Osteoblast (primary cell): ENCODE measurements around the gene CACNA2D3. TPM values are rescaled to one million over a fixed set of nuclear protein-coding genes. Genes with fewer than 3 reads are reported as not detected.

ENCODE experiments used
- DNase-seq: peaks from one replicate; pipeline ENCODE4 v3.0.0; 2011; ENCODE audit warnings: low spot score, mixed read lengths; ENCODE audit not compliant: insufficient read length; ENCODE audit errors: missing footprints
- H2AFZ ChIP-seq: 2 replicates; pipeline ENCODE4 v1.6.0; 2011; ENCODE audit warnings: mild to moderate bottlenecking, low read length
- H3K27ac ChIP-seq: 2 replicates; pipeline ENCODE4 v1.5.1; 2011; ENCODE audit warnings: mild to moderate bottlenecking, low read depth, low read length, moderate library complexity
- H3K27me3 ChIP-seq: 2 replicates; pipeline ENCODE4 v1.6.0; 2012; ENCODE audit warnings: mild to moderate bottlenecking, control low read depth, inconsistent platforms, low read length, moderate library complexity; ENCODE audit not compliant: insufficient read depth
- H3K36me3 ChIP-seq: 2 replicates; pipeline ENCODE4 v1.5.1; 2011; ENCODE audit warnings: mild to moderate bottlenecking, low read length, control low read depth, moderate library complexity; ENCODE audit not compliant: insufficient read depth
- H3K4me1 ChIP-seq: 2 replicates; pipeline ENCODE4 v1.5.1; 2011; ENCODE audit warnings: mild to moderate bottlenecking, low read length, control low read depth, moderate library complexity; ENCODE audit not compliant: insufficient read depth
- H3K4me2 ChIP-seq: 2 replicates; pipeline ENCODE4 v1.6.0; 2011; ENCODE audit warnings: mild to moderate bottlenecking, low read length; ENCODE audit not compliant: insufficient read depth
- H3K4me3 ChIP-seq: fragments of 200-600 bp; sonication (generic); 3 replicates; pipeline ENCODE4 v1.5.1; 2012; ENCODE audit warnings: mild to moderate bottlenecking, low read length, inconsistent platforms; ENCODE audit not compliant: insufficient read depth
- H3K79me2 ChIP-seq: 2 replicates; pipeline ENCODE4 v1.6.0; 2012; ENCODE audit warnings: mild to moderate bottlenecking, low read length, control low read depth, inconsistent platforms; ENCODE audit not compliant: insufficient read depth
- H3K9me3 ChIP-seq: 2 replicates; pipeline ENCODE4 v1.5.1; 2011; ENCODE audit warnings: low read depth, low read length, control low read depth
- H4K20me1 ChIP-seq: 2 replicates; pipeline ENCODE4 v1.6.0; 2012; ENCODE audit warnings: mild to moderate bottlenecking, low read length, control low read depth; ENCODE audit not compliant: insufficient read depth
- CTCF ChIP-seq: IDR thresholded peaks from 2 replicates; pipeline ENCODE4 v1.5.1; 2011; ENCODE audit warnings: mild to moderate bottlenecking, low read depth, low read length, moderate library complexity; ENCODE audit errors: extremely low read depth
- total RNA-seq: library from RNA; depleted of rRNA; stranded (reverse); fragments of >200 nt; gene quantifications from 2 replicates; pipeline ENCODE4 v1.2.3, GENCODE V29; 2012

CACNA2D3 gene
- total RNA-seq, 1 donor: 0.36 TPM

GRCh38 chr3:54845551-54845950 is 723.2 kb downstream of the CACNA2D3 start:
- Histone ChIP-seq H3K36me3 (no peaks in the 10 kb centered on the region), H3K27me3 (peaks cover 15% of the 10 kb centered on the region), H2AFZ (no peak overlapping the region), H3K9me3 (no peaks in the 10 kb centered on the region), H4K20me1 (no peaks in the 10 kb centered on the region), H3K27ac (no peak overlapping the region), H3K79me2 (no peaks in the 10 kb centered on the region), H3K4me3 (no peak overlapping the region), H3K4me1 (no peaks in the 10 kb centered on the region), H3K4me2 (no peak overlapping the region)
- no peak for TF ChIP-seq CTCF
- DNase-seq: no peak

GRCh38 chr3:54846119-54846518 is 723.8 kb downstream of the CACNA2D3 start:
- Histone ChIP-seq H3K79me2 (no peaks in the 10 kb centered on the region), H3K27ac (no peak overlapping the region), H3K4me2 (no peak overlapping the region), H3K4me1 (no peaks in the 10 kb centered on the region), H3K9me3 (no peaks in the 10 kb centered on the region), H3K27me3 (peaks cover 15% of the 10 kb centered on the region), H3K4me3 (no peak overlapping the region), H4K20me1 (no peaks in the 10 kb centered on the region), H2AFZ (no peak overlapping the region), H3K36me3 (no peaks in the 10 kb centered on the region)
- no peak for TF ChIP-seq CTCF
- no peak for DNase-seq

- Histone ChIP-seq H3K4me1 (no peaks in the 10 kb centered on the region), H4K20me1 (no peaks in the 10 kb centered on the region), H3K79me2 (no peaks in the 10 kb centered on the region), H3K36me3 (no peaks in the 10 kb centered on the region), H3K27me3 (peaks cover 15% of the 10 kb centered on the region), H3K27ac (no peak overlapping the region), H3K9me3 (no peaks in the 10 kb centered on the region), H3K4me3 (no peak overlapping the region), H3K4me2 (no peak overlapping the region), H2AFZ (no peak overlapping the region)
- DNase-seq: no peak
- no peak for TF ChIP-seq CTCF
Measured at GRCh38 chr3:54847361-54847760, 725.0 kb downstream of the CACNA2D3 start.

GRCh38 chr3:54849360-54849759 is 727.0 kb downstream of the CACNA2D3 start:
- Histone ChIP-seq H3K4me3 (no peak overlapping the region), H3K9me3 (no peaks in the 10 kb centered on the region), H3K4me1 (peaks cover 5% of the 10 kb centered on the region), H4K20me1 (no peaks in the 10 kb centered on the region), H3K36me3 (no peaks in the 10 kb centered on the region), H3K27ac (no peak overlapping the region), H3K79me2 (no peaks in the 10 kb centered on the region), H3K4me2 (no peak overlapping the region), H2AFZ (no peak overlapping the region), H3K27me3 (peaks cover 15% of the 10 kb centered on the region)
- no peak for DNase-seq
- TF ChIP-seq CTCF: no peak
